WTC11 (cell line): ENCODE measurements around the gene OR6C75.

Source experiments
- CREM ChIP-seq: sonication (generic); formaldehyde crosslinking; IDR thresholded peaks from 2 replicates; pipeline ENCODE4 v1.8.1; 2022; ENCODE audit warnings: mild to moderate bottlenecking, missing genetic modification reagents, moderate library complexity
- SMAD4 ChIP-seq: sonication (generic); formaldehyde crosslinking; IDR thresholded peaks from 2 replicates; pipeline ENCODE4 v1.8.0; 2022; ENCODE audit warnings: mild to moderate bottlenecking, missing genetic modification reagents
- ZNF416 ChIP-seq: fragments of 250-450 bp; sonication (Bioruptor Pico); IDR thresholded peaks from 2 replicates; pipeline ENCODE4 v1.9.0; 2021; ENCODE audit warnings: mild to moderate bottlenecking, inconsistent platforms
- TF ChIP-seq, protein P1 (sequence below): fragments of 250-450 bp; sonication (Bioruptor Pico); IDR thresholded peaks from 2 replicates; pipeline ENCODE4 v1.9.0; 2021; ENCODE audit warnings: mild to moderate bottlenecking, borderline replicate concordance

DNA sequence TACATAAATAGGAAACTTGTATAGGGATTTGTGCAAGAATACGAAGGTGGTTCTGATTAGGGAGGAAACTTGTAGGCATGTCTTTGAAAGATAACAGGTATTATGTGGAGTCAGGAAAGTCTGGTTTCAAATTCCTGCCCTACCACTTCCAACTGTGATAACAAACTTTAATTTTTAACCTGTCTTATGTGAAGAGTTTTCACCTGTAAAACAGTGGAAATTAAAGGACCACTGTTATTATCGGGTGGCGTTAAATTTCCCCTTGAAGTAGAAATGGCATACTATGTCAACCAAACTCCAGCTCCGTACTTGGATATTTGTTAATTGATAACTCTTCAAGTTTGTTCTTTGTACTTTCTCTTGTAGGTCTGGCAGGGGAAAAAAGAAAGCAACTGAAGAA lies 42.6 kb upstream of the OR6C75 start:
- TF ChIP-seq, protein P1, sequence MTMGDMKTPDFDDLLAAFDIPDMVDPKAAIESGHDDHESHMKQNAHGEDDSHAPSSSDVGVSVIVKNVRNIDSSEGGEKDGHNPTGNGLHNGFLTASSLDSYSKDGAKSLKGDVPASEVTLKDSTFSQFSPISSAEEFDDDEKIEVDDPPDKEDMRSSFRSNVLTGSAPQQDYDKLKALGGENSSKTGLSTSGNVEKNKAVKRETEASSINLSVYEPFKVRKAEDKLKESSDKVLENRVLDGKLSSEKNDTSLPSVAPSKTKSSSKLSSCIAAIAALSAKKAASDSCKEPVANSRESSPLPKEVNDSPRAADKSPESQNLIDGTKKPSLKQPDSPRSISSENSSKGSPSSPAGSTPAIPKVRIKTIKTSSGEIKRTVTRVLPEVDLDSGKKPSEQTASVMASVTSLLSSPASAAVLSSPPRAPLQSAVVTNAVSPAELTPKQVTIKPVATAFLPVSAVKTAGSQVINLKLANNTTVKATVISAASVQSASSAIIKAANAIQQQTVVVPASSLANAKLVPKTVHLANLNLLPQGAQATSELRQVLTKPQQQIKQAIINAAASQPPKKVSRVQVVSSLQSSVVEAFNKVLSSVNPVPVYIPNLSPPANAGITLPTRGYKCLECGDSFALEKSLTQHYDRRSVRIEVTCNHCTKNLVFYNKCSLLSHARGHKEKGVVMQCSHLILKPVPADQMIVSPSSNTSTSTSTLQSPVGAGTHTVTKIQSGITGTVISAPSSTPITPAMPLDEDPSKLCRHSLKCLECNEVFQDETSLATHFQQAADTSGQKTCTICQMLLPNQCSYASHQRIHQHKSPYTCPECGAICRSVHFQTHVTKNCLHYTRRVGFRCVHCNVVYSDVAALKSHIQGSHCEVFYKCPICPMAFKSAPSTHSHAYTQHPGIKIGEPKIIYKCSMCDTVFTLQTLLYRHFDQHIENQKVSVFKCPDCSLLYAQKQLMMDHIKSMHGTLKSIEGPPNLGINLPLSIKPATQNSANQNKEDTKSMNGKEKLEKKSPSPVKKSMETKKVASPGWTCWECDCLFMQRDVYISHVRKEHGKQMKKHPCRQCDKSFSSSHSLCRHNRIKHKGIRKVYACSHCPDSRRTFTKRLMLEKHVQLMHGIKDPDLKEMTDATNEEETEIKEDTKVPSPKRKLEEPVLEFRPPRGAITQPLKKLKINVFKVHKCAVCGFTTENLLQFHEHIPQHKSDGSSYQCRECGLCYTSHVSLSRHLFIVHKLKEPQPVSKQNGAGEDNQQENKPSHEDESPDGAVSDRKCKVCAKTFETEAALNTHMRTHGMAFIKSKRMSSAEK (CRISPR knock-in tag) = no peak
- TF ChIP-seq CREM (no peak), ZNF416 (CRISPR knock-in tag) (no peak), SMAD4 (CRISPR knock-in tag) (no peak)
